Neural cell (in vitro differentiated cells): ENCODE results near the gene CGRRF1. TPM values are rescaled to one million over a fixed set of nuclear protein-coding genes. Genes with fewer than 3 reads are reported as not detected.

Source experiments
- H2AFZ ChIP-seq: fragments of 200-600, 300-800 bp; sonication (generic), shearing (Covaris generic); 2 replicates; pipeline ENCODE4 v1.6.0; 2014; ENCODE audit warnings: low read depth, mild to moderate bottlenecking, antibody characterized with exemption, low read length, moderate library complexity
- H3F3A ChIP-seq: fragments of 200-600 bp; shearing (Covaris generic); 2 replicates; pipeline ENCODE4 v1.6.1; 2016; ENCODE audit warnings: mild to moderate bottlenecking, moderate library complexity, mixed read lengths, antibody characterized with exemption, low read length; ENCODE audit not compliant: insufficient read depth, poor library complexity, severe bottlenecking
- H3K27ac ChIP-seq: fragments of 200-600, 300-800 bp; sonication (generic), shearing (Covaris generic); 2 replicates; pipeline ENCODE4 v1.5.1; 2014; ENCODE audit warnings: mild to moderate bottlenecking, low read length, moderate library complexity
- H3K27me3 ChIP-seq: fragments of 300-800, 200-600 bp; sonication (generic), shearing (Covaris generic); 2 replicates; pipeline ENCODE4 v1.6.0; 2014; ENCODE audit warnings: mild to moderate bottlenecking, low read depth, low read length, moderate library complexity; ENCODE audit not compliant: insufficient read depth
- H3K36me3 ChIP-seq: fragments of 300-800, 200-600 bp; sonication (generic), shearing (Covaris generic); 2 replicates; pipeline ENCODE4 v1.5.1; 2014; ENCODE audit warnings: mild to moderate bottlenecking, antibody characterized with exemption, low read length, moderate library complexity; ENCODE audit not compliant: insufficient read depth
- H3K4me2 ChIP-seq: fragments of 300-800, 200-600 bp; sonication (generic), shearing (Covaris generic); 2 replicates; pipeline ENCODE4 v1.6.0; 2014; ENCODE audit warnings: mild to moderate bottlenecking, low read length
- H3K4me3 ChIP-seq: fragments of 300-800, 200-600 bp; sonication (generic), shearing (Covaris generic); 2 replicates; pipeline ENCODE4 v1.5.1; 2014; ENCODE audit warnings: mild to moderate bottlenecking, low read length, moderate library complexity
- H3K79me2 ChIP-seq: fragments of 200-600 bp; shearing (Covaris generic); replicated peaks from 2 replicates; pipeline ENCODE4 v1.6.0; 2014; ENCODE audit warnings: mild to moderate bottlenecking, low read length, moderate library complexity; ENCODE audit not compliant: insufficient read depth
- H3K9ac ChIP-seq: fragments of 300-800, 200-600 bp; sonication (generic), shearing (Covaris generic); 2 replicates; pipeline ENCODE4 v1.6.1; 2016; ENCODE audit warnings: mild to moderate bottlenecking, low read length, mixed read lengths
- H3K9me2 ChIP-seq: fragments of 200-600 bp; shearing (Covaris generic); 2 replicates; pipeline ENCODE4 v1.6.1; 2016; ENCODE audit warnings: mild to moderate bottlenecking, low read length, mixed read lengths; ENCODE audit not compliant: insufficient read depth
- H3K9me3 ChIP-seq: fragments of 200-600, 300-800 bp; sonication (generic), shearing (Covaris generic); 2 replicates; pipeline ENCODE4 v1.6.1; 2016; ENCODE audit warnings: mild to moderate bottlenecking, mixed run types, low read length, moderate library complexity, mixed read lengths
- H4K20me1 ChIP-seq: fragments of 200-600 bp; shearing (Covaris generic); 2 replicates; pipeline ENCODE4 v1.6.1; 2016; ENCODE audit warnings: mild to moderate bottlenecking, mixed run types; ENCODE audit not compliant: insufficient read depth
- CTCF ChIP-seq: fragments of 450-650 bp; IDR thresholded peaks from 2 replicates; pipeline ENCODE4 v1.5.1; 2014; ENCODE audit warnings: antibody characterized with exemption, mild to moderate bottlenecking, moderate library complexity; ENCODE audit not compliant: poor library complexity, severe bottlenecking
- EP300 ChIP-seq: fragments of 450-650 bp; conservative IDR thresholded peaks from 2 replicates; pipeline ENCODE4 v1.6.1; 2014; ENCODE audit warnings: antibody characterized with exemption, mild to moderate bottlenecking, moderate library complexity; ENCODE audit not compliant: poor library complexity, severe bottlenecking
- EZH2 ChIP-seq: fragments of 200-600, 300-800 bp; shearing (Covaris generic), sonication (generic); IDR thresholded peaks from 2 replicates; pipeline ENCODE4 v1.6.1; 2014; ENCODE audit warnings: antibody characterized with exemption, low read length, borderline replicate concordance, mild to moderate bottlenecking; ENCODE audit not compliant: insufficient read depth, poor library complexity, severe bottlenecking
- MXI1 ChIP-seq: fragments of 450-650 bp; conservative IDR thresholded peaks from 2 replicates; pipeline ENCODE4 v1.6.1; 2014; ENCODE audit warnings: antibody characterized with exemption, mild to moderate bottlenecking; ENCODE audit not compliant: poor library complexity, severe bottlenecking
- POLR2AphosphoS5 ChIP-seq: IDR thresholded peaks from 2 replicates; pipeline ENCODE4 v1.6.1; 2012
- RAD21 ChIP-seq: fragments of 450-650 bp; conservative IDR thresholded peaks from 2 replicates; pipeline ENCODE4 v1.6.1; 2014; ENCODE audit warnings: antibody characterized with exemption, mild to moderate bottlenecking, moderate library complexity
- REST ChIP-seq: IDR thresholded peaks from 2 replicates; pipeline ENCODE4 v1.6.1; 2012; ENCODE audit warnings: borderline replicate concordance
- SMC3 ChIP-seq: fragments of 450-650 bp; conservative IDR thresholded peaks from 2 replicates; pipeline ENCODE4 v1.6.1; 2014; ENCODE audit warnings: antibody characterized with exemption, mild to moderate bottlenecking, moderate library complexity; ENCODE audit not compliant: poor library complexity
- TAF1 ChIP-seq: IDR thresholded peaks from 2 replicates; pipeline ENCODE4 v1.6.1; 2012; ENCODE audit warnings: low read depth
- polyA plus RNA-seq: library from polyadenylated mRNA; depleted of rRNA; stranded (reverse); fragments of >200 nt; gene quantifications from 2 replicates; pipeline ENCODE4 v1.2.3, GENCODE V29; 2014

CGRRF1 gene
- polyA plus RNA-seq, 1 donor from 2014 or later, result 31.0 TPM

- H3K27ac ChIP-seq, result no peak overlapping the region
- H4K20me1 ChIP-seq, result no peaks in the 10 kb centered on the region
- no peak overlapping the region for H3K9ac ChIP-seq
Observed at GRCh38 chr14:54472315-54472714, 37.4 kb upstream of the CGRRF1 start.

GRCh38 chr14:54474232-54474793, 35.4 kb upstream of the CGRRF1 start:
- Histone ChIP-seq H3K9me3 (no peaks in the 10 kb centered on the region), H3K4me3 (no peak overlapping the region), H3K4me2 (no peak overlapping the region), H3K27ac (no peak overlapping the region), H3K9me2 (no peaks in the 10 kb centered on the region), H3K9ac (no peak overlapping the region), H3K27me3 (no peaks in the 10 kb centered on the region), H4K20me1 (no peaks in the 10 kb centered on the region), H3F3A (no peaks in the 10 kb centered on the region), H3K79me2 (no peaks in the 10 kb centered on the region), H2AFZ (no peak overlapping the region), H3K36me3 (no peaks in the 10 kb centered on the region)
- TF ChIP-seq CTCF, result no peak
- TF ChIP-seq REST, result no peak
- no peak for TF ChIP-seq POLR2AphosphoS5
- TF ChIP-seq SMC3, result no peak
- no peak for TF ChIP-seq TAF1
- TF ChIP-seq EP300, result no peak

More at GRCh38 chr14:54472315-54472714, 37.4 kb upstream of the CGRRF1 start:
- TF ChIP-seq MXI1, result no peak
- TF ChIP-seq RAD21, result no peak
- TF ChIP-seq EP300, result no peak
- no peak for TF ChIP-seq POLR2AphosphoS5
- no peak for TF ChIP-seq TAF1
- no peak for TF ChIP-seq REST
- no peak for TF ChIP-seq SMC3
- no peak for TF ChIP-seq EZH2
- TF ChIP-seq CTCF, result no peak
- Histone ChIP-seq H2AFZ (no peak overlapping the region), H3K36me3 (no peaks in the 10 kb centered on the region), H3F3A (no peaks in the 10 kb centered on the region), H3K4me3 (no peak overlapping the region), H3K9me3 (no peaks in the 10 kb centered on the region), H3K79me2 (no peaks in the 10 kb centered on the region), H3K9me2 (no peaks in the 10 kb centered on the region), H3K27me3 (no peaks in the 10 kb centered on the region), H3K4me2 (no peak overlapping the region)
